Measurements from ENCODE around the gene SLC38A3.
A peak's percentile ranks its signal among the peaks of the same experiment; 100 is the strongest.

Gene SLC38A3

DNA sequence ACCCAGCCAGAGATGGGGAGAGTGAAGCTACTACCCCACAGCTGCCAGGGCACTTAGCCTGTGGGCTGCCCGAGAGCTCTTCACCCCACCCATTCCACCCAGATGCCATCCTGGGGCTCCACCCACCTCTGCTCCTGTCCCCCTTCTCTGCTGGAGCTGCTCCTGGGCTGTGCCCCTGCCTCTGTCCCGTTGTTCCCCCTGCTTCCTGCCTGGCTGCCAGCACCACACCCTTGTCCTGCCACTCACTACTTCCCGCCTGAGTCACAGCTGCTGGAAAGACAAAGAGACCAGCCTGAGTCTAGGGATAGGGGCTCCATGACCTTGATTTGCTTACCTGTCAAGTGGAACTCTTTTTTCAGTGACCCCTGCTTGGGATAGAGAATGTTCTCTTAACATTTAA is 43.3 kb downstream of the SLC38A3 start:
- peak overlapping the region; percentile 15 for H3K4me3 ChIP-seq
- no peak for DNase-seq (ENCODE audit: low spot score)
- peak overlapping the region; percentile 48 to 91 for H3K27ac ChIP-seq
- TF ChIP-seq, protein P1, sequence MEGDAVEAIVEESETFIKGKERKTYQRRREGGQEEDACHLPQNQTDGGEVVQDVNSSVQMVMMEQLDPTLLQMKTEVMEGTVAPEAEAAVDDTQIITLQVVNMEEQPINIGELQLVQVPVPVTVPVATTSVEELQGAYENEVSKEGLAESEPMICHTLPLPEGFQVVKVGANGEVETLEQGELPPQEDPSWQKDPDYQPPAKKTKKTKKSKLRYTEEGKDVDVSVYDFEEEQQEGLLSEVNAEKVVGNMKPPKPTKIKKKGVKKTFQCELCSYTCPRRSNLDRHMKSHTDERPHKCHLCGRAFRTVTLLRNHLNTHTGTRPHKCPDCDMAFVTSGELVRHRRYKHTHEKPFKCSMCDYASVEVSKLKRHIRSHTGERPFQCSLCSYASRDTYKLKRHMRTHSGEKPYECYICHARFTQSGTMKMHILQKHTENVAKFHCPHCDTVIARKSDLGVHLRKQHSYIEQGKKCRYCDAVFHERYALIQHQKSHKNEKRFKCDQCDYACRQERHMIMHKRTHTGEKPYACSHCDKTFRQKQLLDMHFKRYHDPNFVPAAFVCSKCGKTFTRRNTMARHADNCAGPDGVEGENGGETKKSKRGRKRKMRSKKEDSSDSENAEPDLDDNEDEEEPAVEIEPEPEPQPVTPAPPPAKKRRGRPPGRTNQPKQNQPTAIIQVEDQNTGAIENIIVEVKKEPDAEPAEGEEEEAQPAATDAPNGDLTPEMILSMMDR (IDR thresholded peaks at IDR 0.05): no peak

DNA sequence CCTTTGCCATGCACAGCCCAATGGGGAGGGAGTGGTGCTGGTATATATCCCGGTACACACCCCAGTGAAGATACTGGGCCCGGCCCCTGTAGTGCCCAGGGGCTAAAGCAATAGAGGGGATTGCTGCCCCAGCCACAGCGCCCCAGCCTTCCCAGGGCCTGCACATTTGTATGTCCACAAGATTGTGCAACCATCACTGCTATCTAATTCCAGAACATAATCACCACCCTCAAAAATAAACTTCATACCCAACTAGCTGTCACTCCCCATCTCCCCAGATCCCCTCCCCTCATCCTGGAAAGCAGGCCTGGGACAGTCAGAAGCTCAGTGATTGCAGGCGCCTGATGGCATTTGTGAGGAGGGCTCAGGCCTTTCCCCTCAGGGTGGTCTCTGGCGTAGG is 44.4 kb downstream of the SLC38A3 start:
- H3K27ac ChIP-seq: peak overlapping the region; percentile 48 to 91

DNA sequence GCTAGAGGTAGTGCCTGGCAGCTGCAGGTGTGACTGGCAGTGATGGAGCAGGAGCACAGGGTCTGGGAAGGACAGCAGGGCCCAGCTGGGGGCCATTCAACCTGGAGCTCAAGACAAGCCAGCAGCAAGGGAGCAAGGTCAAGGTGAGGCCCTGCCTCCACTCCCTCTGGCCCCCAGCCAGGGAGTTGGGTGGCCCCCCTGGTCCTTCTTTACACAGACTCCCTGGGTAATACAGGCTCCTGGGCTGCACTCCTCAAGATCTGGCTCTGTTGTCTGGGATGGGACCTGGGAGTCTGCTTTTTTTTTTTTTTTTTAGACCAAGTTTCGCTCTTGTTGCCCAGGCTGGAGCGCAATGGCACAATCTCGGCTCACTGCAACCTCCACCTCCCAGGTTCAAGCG is 45.4 kb downstream of the SLC38A3 start:
- Histone ChIP-seq H3K4me3 (no peak overlapping the region), H3K27ac (peak overlapping the region in 1 of 2 donors; percentile 91)
- no peak for DNase-seq (ENCODE audit: low spot score)
- TF ChIP-seq, protein P1 (IDR thresholded peaks at IDR 0.05): no peak

More for the DNA sequence above, 44.4 kb downstream of the SLC38A3 start:
- H3K4me3 ChIP-seq: no peak overlapping the region
- DNase-seq (ENCODE audit: low spot score): no peak
- TF ChIP-seq, protein P1 (IDR thresholded peaks at IDR 0.05): no peak

DNA sequence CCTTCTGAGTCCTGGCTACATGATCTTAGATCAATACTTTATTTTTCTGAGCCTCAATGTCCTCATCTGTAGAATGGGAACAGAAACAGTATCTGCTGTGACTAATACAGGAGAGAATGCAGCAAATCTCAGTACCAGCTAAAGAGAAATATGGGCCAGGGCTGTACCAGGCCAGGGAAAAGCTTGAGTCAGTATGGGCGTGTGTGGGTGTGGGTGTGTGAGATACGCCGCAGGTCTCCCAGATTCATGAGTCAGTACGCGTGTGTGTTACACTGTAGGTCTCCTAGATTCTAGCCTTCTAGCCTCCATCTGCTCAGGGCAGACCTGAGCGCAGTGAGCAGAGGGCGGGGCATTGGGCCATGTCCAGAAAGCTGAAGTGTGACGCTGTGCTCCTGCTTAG is 46.1 kb downstream of the SLC38A3 start:
- peak overlapping the region in 1 of 2 donors; percentile 85 for H3K27ac ChIP-seq
- TF ChIP-seq, protein P1 (IDR thresholded peaks at IDR 0.05): no peak
- no peak for DNase-seq (ENCODE audit: low spot score)
- no peak overlapping the region for H3K4me3 ChIP-seq

DNA sequence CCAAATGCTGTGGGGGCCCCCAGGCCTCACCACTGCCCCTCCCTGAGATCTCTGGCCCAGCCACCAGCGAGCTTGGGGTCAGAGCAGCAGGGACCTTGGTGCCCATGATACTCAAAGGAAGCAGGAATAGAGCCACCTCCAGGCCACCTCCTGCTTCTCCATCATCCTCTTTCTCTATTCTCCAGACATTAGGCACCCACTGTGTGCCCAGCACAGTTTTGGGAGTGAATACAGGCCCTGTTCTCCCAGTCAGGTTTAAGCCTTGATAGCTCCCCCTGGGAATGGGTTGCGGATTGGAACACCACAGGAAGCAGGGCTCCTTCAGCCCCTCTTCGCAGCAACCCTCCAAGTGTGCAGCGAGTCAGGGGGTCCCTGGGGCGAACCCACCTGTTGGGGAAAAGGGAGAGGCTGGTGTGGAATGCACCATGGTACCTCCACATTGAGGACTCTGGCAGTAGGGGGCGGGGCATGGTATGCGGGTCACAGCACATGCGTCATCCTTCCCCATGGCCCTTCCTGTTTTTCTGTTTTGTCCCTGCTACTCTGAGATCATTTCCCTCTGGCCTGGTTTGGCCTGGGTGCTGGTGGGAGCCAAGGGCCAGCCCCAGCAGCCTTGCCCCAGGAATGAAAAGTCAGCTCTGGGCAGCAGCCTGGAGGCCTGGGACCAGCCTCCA is 49.6 kb downstream of the SLC38A3 start:
- Histone ChIP-seq H3K27ac (peak overlapping the region; percentile 72 to 85), H3K4me3 (no peak overlapping the region)
- TF ChIP-seq, protein P1 (IDR thresholded peaks at IDR 0.05): no peak
- DNase-seq (ENCODE audit: low spot score): no peak

DNA sequence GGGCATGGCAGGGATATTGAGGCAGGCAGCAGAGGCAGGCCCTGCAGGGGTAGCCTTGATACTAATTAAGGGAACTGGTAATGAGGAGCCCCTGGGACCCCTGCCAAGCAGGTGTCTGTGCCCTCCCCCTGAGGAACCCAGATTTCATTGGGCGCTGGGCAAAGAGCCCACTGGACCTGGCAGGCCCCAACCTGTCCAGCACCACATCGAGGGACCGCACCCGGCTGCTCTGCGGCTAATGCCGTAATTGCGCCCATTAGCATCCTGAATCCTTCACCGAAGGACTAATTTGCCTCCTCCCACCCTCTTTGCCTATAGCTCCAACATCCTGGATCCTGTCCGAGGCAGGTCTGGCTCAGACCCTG is 50.2 kb downstream of the SLC38A3 start:
- Histone ChIP-seq H3K4me3 (no peak overlapping the region), H3K27ac (peak overlapping the region; percentile 72 to 85)
- TF ChIP-seq, protein P1 (IDR thresholded peaks at IDR 0.05): no peak
- no peak for DNase-seq (ENCODE audit: low spot score)

All from coronary artery (tissue), 2 donors.